GM19328 (cell line): ENCODE measurements around the gene ARNT2.

Source experiments
- ATAC-seq: cut with Tn5 transposase; IDR thresholded peaks from one replicate; pipeline ENCODE4 v1.9.1; 2021; ENCODE audit warnings: mild to moderate bottlenecking, moderate library complexity; ENCODE audit not compliant: unreplicated experiment

ARNT2 gene

DNA sequence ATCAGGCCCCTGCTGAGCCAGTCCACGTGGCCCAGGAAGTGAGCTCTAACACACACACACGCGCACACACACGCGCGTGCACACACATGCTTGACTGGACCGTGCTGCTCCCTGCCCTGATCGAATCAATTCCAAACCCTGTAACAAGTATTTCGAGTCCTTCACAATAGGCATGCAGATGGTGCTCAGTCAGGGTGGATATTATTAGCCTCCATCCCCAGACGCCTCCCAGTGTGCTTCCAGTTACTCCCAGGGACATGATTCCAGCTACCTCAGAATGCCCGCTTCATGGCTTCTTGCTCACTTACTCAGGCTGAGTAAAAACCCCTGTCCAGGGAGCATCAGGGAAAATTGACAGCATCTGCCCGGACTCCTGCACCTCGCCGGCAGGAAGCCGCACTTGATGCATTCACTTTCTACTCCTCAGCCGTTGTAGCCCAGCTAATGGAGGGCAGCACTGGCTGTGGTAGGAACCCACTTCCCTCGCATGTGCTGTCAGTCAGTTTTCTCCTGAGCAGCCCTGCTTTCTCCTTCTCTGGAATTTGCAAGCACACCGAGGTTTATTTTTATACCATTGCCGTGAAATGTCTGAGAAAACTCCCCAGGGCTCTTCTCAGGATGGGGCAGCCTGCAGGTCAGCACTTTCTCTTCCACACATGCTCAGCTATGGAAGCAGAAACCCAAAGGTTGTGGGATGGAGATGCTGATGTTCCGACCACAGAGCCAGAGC lies 164.9 kb downstream of the ARNT2 start:
- ATAC-seq = no peak

DNA sequence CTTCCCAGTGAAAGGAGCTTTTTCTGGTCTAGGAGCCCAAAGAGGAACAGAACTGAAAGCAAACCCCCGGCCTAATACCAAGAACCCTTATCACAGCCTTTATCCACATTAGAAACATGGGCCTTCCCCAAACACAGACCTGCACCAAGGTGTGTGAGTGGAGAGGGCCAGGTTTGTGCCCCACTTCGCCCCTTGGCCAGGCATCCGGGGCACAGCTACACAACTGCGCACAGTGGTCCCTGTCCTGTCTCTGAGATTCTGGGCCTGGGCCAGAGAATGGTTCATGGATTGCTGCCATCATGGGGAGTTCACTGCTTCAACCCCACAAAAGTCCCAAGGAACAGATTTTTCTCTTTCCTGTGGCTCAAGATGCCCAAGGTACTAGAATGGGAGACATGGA lies 165.5 kb downstream of the ARNT2 start:
- no peak for ATAC-seq

GRCh38 chr15:80570553-80570952 lies 166.4 kb downstream of the ARNT2 start:
- no peak for ATAC-seq

GRCh38 chr15:80572337-80572736 lies 168.2 kb downstream of the ARNT2 start:
- no peak for ATAC-seq

DNA sequence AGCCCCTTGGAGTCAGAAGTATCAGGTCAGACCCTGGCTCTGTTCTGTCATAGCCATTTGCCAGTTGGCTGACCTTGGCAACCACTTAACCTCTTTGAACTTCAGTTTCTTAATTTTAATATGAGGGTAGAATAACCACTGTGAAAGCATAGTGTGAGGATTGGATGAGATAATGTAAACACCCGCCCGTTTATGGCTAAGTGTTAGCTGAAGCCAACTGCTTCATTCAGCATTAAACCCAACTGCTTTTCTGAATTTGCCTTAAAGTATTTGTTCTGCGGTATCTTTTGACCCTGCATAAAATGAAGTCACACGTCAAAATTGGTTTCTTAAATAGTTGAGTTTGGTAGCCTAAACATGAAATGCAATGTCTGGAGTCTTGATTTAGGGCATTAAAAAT lies 169.4 kb downstream of the ARNT2 start:
- no peak for ATAC-seq

GRCh38 chr15:80574590-80574989 lies 170.4 kb downstream of the ARNT2 start:
- no peak for ATAC-seq

DNA sequence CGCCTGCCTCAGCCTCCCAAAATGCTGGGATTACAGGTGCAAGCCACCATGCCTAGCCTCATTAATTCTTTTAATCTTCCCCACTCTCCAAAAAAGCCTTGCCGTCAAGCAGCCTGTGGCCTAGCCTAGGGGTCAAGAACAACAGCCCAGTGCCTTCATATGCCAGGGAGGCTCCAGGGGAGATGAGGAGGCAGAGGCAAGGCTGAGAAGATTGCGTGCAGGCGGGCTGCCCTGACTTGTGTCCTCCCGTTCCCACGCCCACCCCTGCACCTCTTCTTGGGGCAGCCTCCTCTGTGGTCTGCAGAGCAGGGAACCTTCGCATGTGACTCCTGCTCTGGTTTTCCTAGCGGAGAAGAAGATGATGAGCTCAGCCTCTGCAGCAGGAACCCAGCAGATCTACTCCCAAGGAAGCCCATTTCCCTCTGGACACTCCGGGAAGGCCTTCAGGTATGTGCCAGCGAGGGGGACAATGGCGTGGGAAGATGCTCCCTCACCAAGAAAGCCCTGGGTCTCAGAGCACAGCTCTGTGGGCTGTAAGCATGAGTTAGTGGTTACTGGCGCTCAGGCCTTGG lies 172.4 kb downstream of the ARNT2 start:
- no peak for ATAC-seq

DNA sequence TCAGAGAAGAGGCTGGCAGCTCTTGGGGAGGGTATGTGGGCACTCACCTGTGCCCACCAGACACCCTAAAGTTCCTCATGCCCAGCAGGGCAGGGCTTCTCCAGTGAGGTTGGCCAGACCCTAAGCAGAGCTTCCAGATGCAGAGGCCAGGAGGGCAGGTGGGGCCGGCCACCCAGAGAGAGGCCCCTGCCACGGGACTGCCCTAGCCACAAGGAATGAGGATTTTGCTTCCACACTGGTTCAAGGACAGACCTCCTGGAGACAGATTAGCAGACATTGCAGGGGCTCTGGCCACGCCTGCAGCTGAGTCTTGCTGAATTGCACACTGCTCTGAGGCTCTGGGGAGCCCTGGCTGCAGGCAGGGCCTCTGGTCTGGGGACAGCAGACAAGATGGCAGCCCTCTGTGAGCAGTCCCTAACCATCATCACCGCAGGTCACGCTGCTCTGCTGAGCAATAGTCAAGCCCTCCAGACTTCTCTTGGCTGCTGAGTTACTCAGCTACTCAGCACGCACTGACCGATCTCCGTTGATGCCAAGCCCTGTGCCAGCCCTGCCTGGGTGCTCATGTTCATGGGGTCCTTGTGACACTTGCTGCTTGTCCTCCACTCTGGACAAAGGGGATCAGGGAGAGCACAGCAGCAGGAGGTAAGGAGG lies 173.5 kb downstream of the ARNT2 start:
- no peak for ATAC-seq

- no peak for ATAC-seq
Measured at GRCh38 chr15:80578206-80578595, 174.0 kb downstream of the ARNT2 start.

DNA sequence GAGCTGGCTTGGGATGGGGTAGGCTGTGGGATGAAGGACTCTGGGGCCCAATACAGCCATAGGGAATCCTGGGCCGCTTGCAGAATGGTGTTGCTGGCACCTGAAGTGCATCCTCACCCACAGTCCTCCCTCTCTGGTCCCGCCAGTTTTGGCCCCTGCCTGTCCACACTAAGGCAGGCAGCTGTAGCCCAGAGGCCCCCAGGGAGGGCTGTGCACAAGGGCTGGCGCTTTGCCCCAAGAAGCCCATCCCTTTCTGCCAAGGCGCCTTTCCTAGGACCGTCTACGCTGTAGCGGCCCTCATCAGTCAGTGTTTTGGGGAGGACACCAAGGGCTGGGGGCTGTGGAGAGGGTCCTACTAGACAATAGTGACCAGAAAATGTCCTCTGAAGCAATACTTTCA lies 174.7 kb downstream of the ARNT2 start:
- no peak for ATAC-seq

DNA sequence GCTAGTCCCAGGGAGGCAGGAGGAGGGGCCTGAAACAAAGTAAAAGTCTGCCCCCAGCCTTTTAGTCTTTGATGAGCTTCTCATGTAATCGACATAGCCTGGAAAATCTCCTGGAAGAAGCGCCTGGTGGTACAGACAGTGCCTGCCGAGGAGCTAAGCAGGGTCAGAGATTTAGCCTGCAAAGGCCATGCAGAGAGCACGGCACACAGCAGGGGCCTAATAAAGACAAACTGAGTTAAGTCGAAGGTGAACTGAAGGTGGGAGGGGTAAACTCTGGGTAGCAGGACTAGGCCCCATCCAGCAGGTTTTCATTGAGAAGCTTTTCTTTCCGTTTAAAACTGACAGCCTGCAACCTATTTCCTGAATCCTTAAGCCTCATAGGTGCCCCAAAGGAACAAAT lies 175.4 kb downstream of the ARNT2 start:
- ATAC-seq = no peak

- no peak for ATAC-seq
Measured at GRCh38 chr15:80580106-80580505, 175.9 kb downstream of the ARNT2 start.

- no peak for ATAC-seq
Measured at GRCh38 chr15:80580536-80581260, 176.5 kb downstream of the ARNT2 start.

- ATAC-seq = no peak
Measured at GRCh38 chr15:80581976-80582375, 177.8 kb downstream of the ARNT2 start.

GRCh38 chr15:80582816-80583423 lies 178.7 kb downstream of the ARNT2 start:
- ATAC-seq = no peak

GRCh38 chr15:80584561-80584964 lies 180.4 kb downstream of the ARNT2 start:
- no peak for ATAC-seq

DNA sequence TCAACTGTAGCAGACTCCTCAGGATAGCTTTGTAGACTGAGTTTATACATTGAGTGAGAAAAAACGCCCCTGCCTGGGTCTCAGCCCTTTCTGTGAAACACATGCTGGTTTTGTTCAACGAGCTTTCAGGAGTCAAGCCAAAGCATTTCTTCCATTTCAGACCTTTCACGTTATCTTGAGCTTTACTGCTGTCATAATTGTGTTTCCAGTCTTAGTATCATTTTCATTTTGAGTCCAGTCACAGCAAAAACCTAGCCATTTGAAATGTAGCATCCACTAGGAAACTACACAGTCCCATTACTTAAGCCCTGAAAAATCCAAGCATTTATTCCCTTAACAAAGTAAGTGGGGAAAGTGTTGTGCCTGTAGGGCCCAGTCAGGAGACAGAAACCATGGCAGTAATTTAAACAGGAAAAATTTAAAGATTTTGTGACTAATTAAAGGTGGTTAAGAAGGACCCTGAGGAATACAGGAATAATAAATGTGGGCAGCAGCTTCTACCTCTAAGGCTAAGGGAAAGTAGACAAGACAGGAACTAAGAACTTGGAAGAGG lies 180.9 kb downstream of the ARNT2 start:
- no peak for ATAC-seq

DNA sequence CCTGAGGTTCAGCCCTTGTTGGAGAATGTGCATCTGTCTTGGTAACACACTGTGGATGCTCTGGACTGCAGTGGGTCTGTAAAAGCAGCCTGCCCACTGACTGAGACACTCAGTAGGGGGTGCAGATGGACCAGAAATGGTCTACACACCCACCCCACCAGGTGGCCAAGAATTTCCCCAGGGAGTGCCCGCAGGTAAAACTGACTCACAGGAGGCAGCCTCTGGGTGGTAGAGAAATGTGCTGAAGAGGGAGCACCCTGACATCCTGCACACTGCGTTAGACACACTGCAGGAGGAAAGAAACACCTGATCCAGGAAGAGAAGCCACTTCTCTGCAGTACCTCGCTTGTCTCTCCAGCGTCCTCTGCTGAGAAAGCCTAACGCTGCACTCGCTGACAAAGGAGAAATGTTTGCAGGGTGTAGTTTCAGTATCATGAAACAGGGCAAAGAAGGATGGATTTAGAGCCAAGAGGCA lies 181.4 kb downstream of the ARNT2 start:
- ATAC-seq = no peak

GRCh38 chr15:80586161-80586560 lies 182.0 kb downstream of the ARNT2 start:
- ATAC-seq = no peak

- ATAC-seq = no peak
Measured at GRCh38 chr15:80587007-80587406, 182.8 kb downstream of the ARNT2 start.
